Testis (tissue), 3 donors: ENCODE results near the gene KIT. TPM values are rescaled to one million over a fixed set of nuclear protein-coding genes. Genes with fewer than 3 reads are reported as not detected.

Source experiments
- DNase-seq: peaks from one replicate; pipeline ENCODE4 v3.0.0-alpha.2; 2019
- H3K27ac ChIP-seq, 2 donors: fragments of 200-600 bp; sonication (generic); one replicate each; pipeline ENCODE4 v1.5.1; 2019
- H3K27me3 ChIP-seq: fragments of 200-600 bp; sonication (generic); one replicate; pipeline ENCODE4 v1.5.1; 2019
- H3K36me3 ChIP-seq: fragments of 200-600 bp; sonication (generic); one replicate; pipeline ENCODE4 v1.5.1; 2017; ENCODE audit warnings: low read depth; ENCODE audit errors: missing control alignments
- H3K4me1 ChIP-seq: fragments of 200-600 bp; sonication (generic); one replicate; pipeline ENCODE4 v1.5.1; 2019
- H3K4me3 ChIP-seq, 2 donors: fragments of 200-600 bp; sonication (generic); one replicate each; pipeline ENCODE4 v1.5.1; 2017 to 2019
- H3K9me3 ChIP-seq: fragments of 200-600 bp; sonication (generic); one replicate; pipeline ENCODE4 v1.5.1; 2017
- CTCF ChIP-seq, 3 experiments: fragments of 450-650 bp in 2 of 3; fragments of 200-600 bp in 1 of 3; sonication (generic) in 1 of 3; IDR thresholded peaks; one replicate each; pipeline ENCODE4 v1.5.1; 2016 to 2019; ENCODE audit warnings: antibody characterized with exemption in 3 of 3, mild to moderate bottlenecking in 2 of 3, moderate library complexity in 1 of 3
- POLR2A ChIP-seq: fragments of 450-650 bp; IDR thresholded peaks from one replicate; pipeline ENCODE4 v1.6.1; 2017; ENCODE audit warnings: antibody characterized with exemption, mild to moderate bottlenecking, moderate library complexity
- WGBS, 2 donors: methylation state at CpG; one replicate each; pipeline ENCODE4 v1.1.5; 2018; 5-methylcytosine and 5-hydroxymethylcytosine counted together
- intact Hi-C: fragments of 100-400 bp; cut with DNase I; formaldehyde crosslinking; loops from one replicate; pipeline ENCODE4 v1.15.1; 2023; ENCODE audit warnings: low total_unique reads
- polyA plus RNA-seq: library from polyadenylated mRNA; stranded (reverse); fragments of 350-450 nt; fragmentation: Illumina TruSeq; extraction: RNeasy Lipid Tissue Mini Kit (QIAGEN cat#74804); gene quantifications from one replicate; pipeline ENCODE4 v1.2.3, GENCODE V29; 2014; ENCODE audit warnings: low read depth, low replicate concordance; ENCODE audit not compliant: insufficient read depth
- total RNA-seq, 2 donors: library from RNA; depleted of rRNA; stranded (reverse); fragments of >200 nt; gene quantifications; one replicate each; pipeline ENCODE4 v1.2.3, GENCODE V29; 2016

KIT gene
- total and polyA plus RNA-seq, 3 donors from 2014 or later: 10.6 to 15.2 (median 10.7) TPM

- no peaks in the 10 kb centered on the region for H3K27me3 ChIP-seq
- whole genome bisulfite sequencing, 2 donors: 95 to 98% methylated on average over 2 of the region's 2 CpGs
Measured at GRCh38 chr4:54745031-54745770, 87.4 kb downstream of the KIT start.

GRCh38 chr4:54746218-54746617 lies 88.5 kb downstream of the KIT start:
- no peaks in the 10 kb centered on the region for H3K27me3 ChIP-seq
- no peaks in the 10 kb centered on the region for H3K36me3 ChIP-seq
- H3K4me1 ChIP-seq: no peaks in the 10 kb centered on the region
- no peak for DNase-seq
- H3K9me3 ChIP-seq: no peaks in the 10 kb centered on the region
- H3K27ac ChIP-seq: no peak overlapping the region
- intact Hi-C loops: no loop called here
- no peak overlapping the region for H3K4me3 ChIP-seq
- 87 to 88% methylated on average over 2 of the region's 2 CpGs for WGBS, 2 donors
- no peak for TF ChIP-seq POLR2A

More at GRCh38 chr4:54745031-54745770, 87.4 kb downstream of the KIT start:
- no peak for DNase-seq
- Histone ChIP-seq H3K4me3 (no peak overlapping the region), H3K9me3 (no peaks in the 10 kb centered on the region), H3K36me3 (no peaks in the 10 kb centered on the region), H3K4me1 (no peaks in the 10 kb centered on the region), H3K27ac (no peak overlapping the region)
- TF ChIP-seq CTCF (IDR thresholded peaks at IDR 0.05) (no peak), POLR2A (no peak)
- intact Hi-C loops: no loop called here

GRCh38 chr4:54750341-54750740 lies 92.6 kb downstream of the KIT start:
- no peaks in the 10 kb centered on the region for H3K27me3 ChIP-seq
- no peaks in the 10 kb centered on the region for H3K9me3 ChIP-seq
- intact Hi-C loops: no loop called here
- no peaks in the 10 kb centered on the region for H3K4me1 ChIP-seq
- no peak overlapping the region for H3K4me3 ChIP-seq
- H3K27ac ChIP-seq: no peak overlapping the region
- DNase-seq: no peak
- TF ChIP-seq CTCF (IDR thresholded peaks at IDR 0.05) (no peak), POLR2A (no peak)
- H3K36me3 ChIP-seq: no peaks in the 10 kb centered on the region

- Histone ChIP-seq H3K9me3 (no peaks in the 10 kb centered on the region), H3K27ac (no peak overlapping the region), H3K36me3 (no peaks in the 10 kb centered on the region), H3K27me3 (no peaks in the 10 kb centered on the region), H3K4me1 (no peaks in the 10 kb centered on the region), H3K4me3 (no peak overlapping the region)
- intact Hi-C loops: no loop called here
- WGBS, 2 donors: 83 to 87% methylated on average over 2 of the region's 2 CpGs
- TF ChIP-seq CTCF (IDR thresholded peaks at IDR 0.05): no peak
- TF ChIP-seq POLR2A: no peak
- DNase-seq: no peak
Measured at GRCh38 chr4:54754394-54754793, 96.6 kb downstream of the KIT start.

- Histone ChIP-seq H3K36me3 (no peaks in the 10 kb centered on the region), H3K27me3 (no peaks in the 10 kb centered on the region)
Measured at GRCh38 chr4:54764476-54764875, 106.7 kb downstream of the KIT start.

More at GRCh38 chr4:54764476-54764875, 106.7 kb downstream of the KIT start:
- WGBS, 2 donors: 94 to 100% methylated on average over 3 of the region's 3 CpGs
- TF ChIP-seq POLR2A: no peak
- TF ChIP-seq CTCF (IDR thresholded peaks at IDR 0.05): no peak
- intact Hi-C loops: no loop called here
- Histone ChIP-seq H3K4me3 (no peak overlapping the region), H3K4me1 (no peaks in the 10 kb centered on the region), H3K27ac (no peak overlapping the region), H3K9me3 (no peaks in the 10 kb centered on the region)
- DNase-seq: no peak
